Amygdala (tissue), 56 donors: ENCODE results near the gene SLC6A2.
A peak's percentile ranks its signal among the peaks of the same experiment; 100 is the strongest.
"Not testable (repeated sequence)": the region's sequence is repeated elsewhere in the genome, so short reads cannot be mapped to it uniquely, and the experiment has no call there.

Source experiments
- DNase-seq, 56 donors: peaks; one replicate each; lab custom pipeline; 2025; lab: John Stamatoyannopoulos, UW

Gene SLC6A2

DNA sequence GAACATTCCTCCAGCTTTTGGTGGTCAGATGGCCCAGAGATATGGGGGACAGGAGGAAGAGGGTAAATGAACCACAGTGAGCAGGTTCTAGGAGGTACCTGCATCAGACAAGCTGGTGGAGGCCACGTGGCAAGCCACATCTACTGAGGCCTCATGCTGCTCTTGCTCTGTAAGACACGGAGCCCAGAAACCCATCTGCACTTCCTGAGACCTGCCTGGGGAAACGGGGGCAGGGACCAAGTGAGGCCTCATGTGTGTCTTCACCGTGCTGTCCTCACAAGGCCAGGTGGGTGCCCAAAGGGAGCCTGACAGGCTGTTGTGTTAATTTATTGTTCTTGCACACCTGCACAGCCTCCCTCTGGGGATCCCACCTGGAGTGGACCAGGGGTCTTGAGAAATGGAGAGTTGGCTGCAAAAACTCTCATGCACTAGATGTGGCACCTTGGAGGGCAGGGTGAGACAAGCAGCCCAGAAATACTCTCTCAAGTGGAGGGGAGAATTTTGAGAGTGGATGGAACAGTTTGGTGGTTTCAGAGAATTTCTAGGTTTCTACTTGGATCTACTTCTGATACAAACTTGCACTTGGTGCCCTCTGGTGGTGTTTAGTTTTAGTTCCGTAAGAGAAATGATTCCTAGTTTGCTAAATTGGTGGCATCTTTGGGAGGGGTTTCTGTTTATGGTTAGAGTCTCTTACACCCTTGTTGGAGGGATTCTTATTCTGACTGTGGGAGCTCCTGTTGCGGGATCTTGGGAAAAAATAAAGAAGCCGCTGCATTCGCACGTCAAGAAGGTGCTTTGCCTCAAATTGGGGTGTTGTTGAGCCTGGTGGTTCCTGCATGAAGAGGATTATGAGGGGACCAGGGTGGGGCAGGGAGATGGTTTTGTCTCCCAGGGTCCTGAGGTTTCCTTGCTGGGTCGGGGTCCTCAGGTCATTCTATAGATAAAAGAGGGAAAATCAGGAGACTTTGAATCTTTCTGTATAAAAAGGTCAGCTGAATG is 47.5 kb downstream of the SLC6A2 start:
- DNase-seq = peak in 17 of 56 donors; percentile 3 to 56 (median 15)

GRCh38 chr16:55706739-55707384 is 51.1 kb downstream of the SLC6A2 start:
- DNase-seq = no peak

DNA sequence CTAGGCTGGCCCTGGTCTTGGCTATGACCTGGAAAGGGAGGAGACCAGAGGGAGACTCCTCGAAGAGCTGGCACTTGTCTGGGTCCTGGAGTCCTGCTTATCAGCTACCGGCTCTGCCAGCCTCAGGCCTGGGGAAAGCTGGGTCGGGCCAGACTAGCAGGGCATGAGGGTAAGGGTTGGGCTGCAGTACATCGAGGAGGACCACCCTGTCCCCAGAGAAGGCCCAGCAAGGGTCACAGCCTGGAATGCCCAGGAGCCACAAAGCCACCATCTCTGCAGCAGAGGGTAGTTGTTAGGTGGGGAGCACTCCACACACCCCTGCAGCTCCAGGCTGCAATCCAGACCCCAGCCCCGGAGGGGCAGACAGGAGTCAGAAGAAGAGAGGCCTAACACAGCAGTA is 54.0 kb downstream of the SLC6A2 start:
- no peak for DNase-seq

DNA sequence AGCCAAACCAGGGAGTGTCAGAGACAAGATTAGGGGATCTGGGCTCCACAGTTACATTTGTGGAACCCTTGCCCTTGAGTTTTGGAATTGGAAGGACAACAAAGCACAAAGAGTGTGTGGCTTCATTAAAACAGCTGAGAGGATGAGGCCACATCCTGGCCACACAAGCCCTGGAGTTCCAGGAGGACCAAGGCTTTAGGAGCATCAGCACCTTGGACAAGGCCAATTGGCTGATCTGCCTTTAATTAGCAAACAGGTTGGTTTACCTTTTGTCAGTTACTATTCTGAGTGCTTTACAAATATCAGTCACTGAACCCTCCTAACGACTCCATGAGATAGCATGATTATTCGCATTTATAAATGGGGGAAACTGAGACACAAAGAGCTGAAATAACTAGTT is 54.7 kb downstream of the SLC6A2 start:
- no peak for DNase-seq

- peak in 35 of 56 donors; percentile 4 to 80 (median 25) for DNase-seq
Measured at GRCh38 chr16:55711959-55712876, 56.4 kb downstream of the SLC6A2 start.

DNA sequence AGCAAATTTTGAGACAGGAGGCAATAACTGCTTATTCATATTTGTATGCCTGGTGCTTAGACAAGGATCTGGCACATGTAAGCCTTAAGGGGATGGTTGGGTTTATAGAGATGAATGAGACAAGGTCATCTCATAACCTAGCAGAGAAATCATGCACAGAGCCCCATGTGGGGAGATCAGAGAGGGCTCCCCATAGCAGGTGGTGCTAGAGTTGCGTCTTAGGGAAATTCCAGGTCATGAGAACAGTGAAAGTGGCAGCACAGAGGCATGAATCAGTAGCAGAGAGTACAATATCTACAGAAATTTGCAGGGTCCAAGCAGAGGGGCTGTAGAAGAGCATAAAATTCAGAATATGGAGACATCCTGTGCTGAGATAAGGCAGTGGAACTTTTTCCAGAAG is 57.3 kb downstream of the SLC6A2 start:
- DNase-seq = no peak

DNA sequence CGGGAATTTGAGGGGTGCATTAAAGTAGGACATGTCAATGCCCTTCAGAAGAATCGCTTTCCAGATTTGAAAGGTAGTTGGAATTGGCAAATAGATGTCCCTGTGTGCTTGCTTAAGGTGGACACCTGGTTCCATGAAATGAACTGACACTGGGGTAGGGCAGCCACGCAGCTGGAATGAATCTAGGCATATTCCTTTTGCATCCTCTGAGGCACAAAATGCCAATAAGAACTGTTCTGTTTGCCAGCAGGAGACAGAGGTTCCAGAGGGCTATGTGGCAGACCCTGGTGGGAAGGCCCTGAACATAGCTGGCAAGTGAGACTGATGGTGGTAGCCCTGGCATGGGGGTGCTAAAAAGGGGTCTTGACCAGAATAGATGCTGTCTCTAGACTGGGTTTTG is 61.5 kb downstream of the SLC6A2 start:
- DNase-seq = no peak

DNA sequence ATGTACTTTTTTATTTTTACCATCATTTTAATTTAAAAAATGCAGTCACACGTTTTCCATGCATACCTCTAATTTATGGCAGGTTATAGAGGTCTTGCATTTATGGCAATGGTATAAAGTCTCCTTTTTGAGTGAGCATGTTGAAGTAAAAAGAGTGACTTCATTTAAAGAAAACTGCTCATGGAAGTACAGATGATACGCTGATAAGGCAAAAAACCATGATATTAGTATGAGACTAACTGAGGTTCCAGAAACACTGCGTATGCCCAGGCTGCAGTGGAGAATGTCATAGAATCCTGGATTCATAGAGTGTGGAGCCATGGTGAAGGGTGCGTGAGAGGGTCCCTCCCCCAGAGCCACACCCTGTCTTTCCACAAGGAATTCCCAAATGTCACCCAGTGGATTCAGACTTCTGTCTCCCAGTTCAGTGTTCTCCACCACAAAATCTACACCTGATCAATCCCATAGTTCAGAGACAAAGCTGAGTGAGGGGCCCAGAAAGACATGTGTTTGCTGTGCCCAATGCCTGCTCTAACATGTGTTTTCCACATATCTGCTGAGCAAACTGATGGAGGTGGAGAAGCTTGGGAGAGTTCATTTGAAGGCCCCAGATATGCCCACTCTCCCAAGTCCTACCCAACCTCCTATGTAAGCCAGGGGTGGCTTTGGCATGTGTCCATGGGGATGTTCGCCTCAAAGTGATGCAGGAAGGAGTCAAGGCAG is 69.4 kb downstream of the SLC6A2 start:
- DNase-seq = no peak

DNA sequence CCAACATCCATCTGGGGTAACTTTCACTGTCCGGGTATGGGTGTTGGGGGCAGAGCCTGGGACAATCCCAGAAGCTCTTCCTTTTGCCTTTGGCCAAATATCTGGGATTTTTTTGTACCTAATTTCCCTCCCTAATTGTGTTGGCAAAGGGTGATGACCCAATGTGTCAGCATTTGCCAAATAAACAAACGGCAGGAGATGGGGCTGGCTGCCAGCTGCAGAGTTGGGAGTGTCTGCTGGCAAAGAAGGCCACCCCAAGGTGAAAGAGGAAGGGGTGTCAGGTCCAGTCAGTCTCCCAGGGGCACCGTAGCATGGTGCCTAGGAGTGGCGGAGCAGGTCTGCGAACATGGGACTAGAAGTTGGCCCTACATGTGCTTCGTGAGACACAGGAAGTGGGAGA is 73.0 kb downstream of the SLC6A2 start:
- no peak for DNase-seq

GRCh38 chr16:55730115-55730514 is 74.3 kb downstream of the SLC6A2 start:
- no peak for DNase-seq

GRCh38 chr16:55732496-55732895 is 76.7 kb downstream of the SLC6A2 start:
- DNase-seq = no peak

DNA sequence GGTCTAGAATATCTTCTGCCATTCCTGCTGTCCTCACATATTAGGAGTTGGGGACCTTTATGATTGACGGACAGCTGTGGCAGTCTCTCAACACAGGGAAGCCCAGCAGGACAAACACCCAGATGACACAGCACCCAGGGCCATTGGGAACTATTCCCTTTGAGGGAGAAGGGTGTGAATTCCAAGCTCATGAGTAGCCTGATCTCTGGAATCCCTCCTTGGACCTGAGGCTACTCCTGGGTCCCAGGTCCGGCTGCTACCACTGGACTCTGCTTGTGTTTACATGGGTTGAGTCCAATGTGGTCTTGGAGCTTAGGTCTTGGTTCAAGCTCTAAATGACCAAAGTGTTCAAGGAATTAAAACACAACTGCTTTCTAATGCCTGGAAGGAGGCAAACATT is 78.9 kb downstream of the SLC6A2 start:
- no peak for DNase-seq

DNA sequence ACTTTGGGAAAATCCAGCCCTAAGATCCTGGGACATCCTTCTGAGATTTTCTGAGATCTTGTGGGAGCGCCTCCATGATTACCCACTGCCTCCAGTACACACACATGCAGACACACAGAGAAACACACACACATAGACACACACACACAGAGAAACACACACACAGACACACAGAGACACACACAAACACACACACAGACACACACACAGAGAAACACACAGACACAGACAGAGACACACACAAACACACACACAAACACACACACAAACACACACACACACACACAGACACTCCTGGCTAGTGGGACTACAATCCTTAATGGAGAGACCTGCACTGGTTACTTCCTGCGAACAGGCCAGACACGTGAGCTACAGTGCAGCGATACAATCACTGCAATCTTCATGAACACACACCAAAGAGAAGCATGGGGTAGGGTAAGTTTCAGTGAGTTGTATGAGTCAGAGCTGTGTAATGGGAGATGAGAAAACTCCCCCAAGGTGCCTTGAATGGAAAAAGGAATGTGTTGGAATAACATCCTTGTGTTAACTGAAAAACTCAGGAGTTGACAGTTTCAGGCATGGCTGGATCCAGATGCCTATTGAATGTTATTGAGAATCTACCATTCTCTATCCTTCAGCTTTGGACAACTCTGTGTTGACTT is 79.5 kb downstream of the SLC6A2 start:
- DNase-seq = no peak

- DNase-seq = no peak
Measured at GRCh38 chr16:55736671-55737070, 80.9 kb downstream of the SLC6A2 start.

DNA sequence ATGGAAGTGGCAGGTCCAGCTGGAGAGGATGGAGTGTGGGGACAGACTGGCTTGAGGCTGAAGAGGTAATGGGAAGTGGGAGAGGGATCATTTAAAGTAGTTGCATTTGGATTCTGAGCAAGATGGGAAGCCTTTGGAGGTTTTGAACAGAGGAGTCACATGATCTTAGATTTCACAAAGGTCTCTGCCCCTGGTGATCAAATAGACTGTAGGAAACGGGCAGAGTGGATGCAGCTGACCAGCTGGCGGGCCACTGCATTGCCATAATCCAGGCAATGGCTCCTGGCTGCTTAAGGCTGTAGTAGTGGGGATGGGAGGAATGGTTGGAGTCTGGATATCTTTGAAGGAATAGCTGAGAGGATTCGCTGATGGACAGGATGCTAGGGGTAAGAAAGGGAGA is 81.5 kb downstream of the SLC6A2 start:
- DNase-seq = no peak

GRCh38 chr16:55737966-55738365 is 82.2 kb downstream of the SLC6A2 start:
- DNase-seq = no peak

- no peak for DNase-seq
Measured at GRCh38 chr16:55746081-55746480, 90.3 kb downstream of the SLC6A2 start.

DNA sequence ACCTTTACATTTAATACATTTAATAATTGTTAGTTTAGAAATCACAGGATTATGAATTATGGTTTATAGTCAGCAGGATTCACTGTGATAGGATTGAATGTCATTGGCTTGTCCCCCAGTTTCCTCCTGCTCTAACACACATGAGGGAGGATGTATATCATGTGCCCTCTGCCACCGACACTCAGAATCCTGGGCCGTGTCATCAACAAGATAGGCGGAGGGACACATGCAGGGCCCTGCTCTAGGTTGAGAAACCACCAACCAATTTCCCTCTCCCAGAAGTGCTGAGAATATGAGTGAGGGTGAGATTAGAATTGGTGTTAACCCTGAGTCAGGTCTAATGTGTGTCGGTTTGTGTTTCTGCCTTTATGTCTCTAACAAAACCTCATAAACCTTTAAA is 92.0 kb downstream of the SLC6A2 start:
- DNase-seq = no peak

DNA sequence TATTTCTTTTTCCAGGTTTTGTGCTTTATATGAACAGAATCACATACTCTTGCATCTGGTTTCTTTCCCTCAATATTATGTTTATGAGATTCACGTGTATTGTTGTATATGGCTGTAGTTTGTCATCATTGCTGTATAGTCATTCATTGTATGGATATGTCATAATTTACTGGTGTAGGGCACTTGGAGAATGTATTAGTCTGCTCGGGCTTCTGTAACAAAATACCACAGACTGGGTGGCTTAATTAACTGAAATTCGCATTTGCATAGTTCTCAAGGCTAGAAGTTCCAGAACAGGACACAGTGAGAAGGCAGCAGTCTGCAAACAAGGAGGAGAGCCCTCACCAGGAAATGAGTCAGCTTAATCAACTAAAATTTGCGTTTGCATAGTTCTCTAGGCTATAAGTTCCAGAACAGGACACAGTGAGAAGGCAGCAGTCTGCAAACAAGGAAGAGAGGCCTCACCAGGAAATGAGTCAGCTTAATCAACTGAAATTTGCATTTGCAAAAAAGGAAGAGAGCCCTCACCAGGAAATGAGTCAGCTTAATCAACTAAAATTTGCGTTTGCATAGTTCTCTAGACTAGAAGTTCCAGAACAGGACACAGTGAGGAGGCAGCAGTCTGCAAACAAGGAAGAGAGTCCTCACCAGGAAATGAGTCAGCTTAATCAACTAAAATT is 96.8 kb downstream of the SLC6A2 start:
- DNase-seq = not testable (repeated sequence)
